HL-60 (cell line): ENCODE results near the gene ABCC2.

Source experiments
- DNase-seq, 2 experiments: peaks; one replicate each; pipeline ENCODE4 v3.0.0-alpha.2; 2010 to 2020; ENCODE audit warnings: low read depth in 1 of 2, low spot score in 1 of 2
- H3K27ac ChIP-seq: fragments of 250-450 bp; sonication (Bioruptor Pico); replicated peaks from 2 replicates; pipeline ENCODE4 v1.5.1; 2020; ENCODE audit warnings: mild to moderate bottlenecking, moderate library complexity
- H3K27me3 ChIP-seq: fragments of 250-450 bp; sonication (Bioruptor Pico); 2 replicates; pipeline ENCODE4 v1.5.1; 2021; ENCODE audit warnings: mild to moderate bottlenecking, moderate library complexity; ENCODE audit not compliant: insufficient read depth, poor library complexity, severe bottlenecking
- H3K4me3 ChIP-seq: replicated peaks from 2 replicates; pipeline ENCODE4 v1.5.1; 2011; ENCODE audit warnings: mild to moderate bottlenecking, control low read depth, low read length; ENCODE audit not compliant: insufficient read depth
- CTCF ChIP-seq: IDR thresholded peaks from one replicate; pipeline ENCODE4 v1.5.1; 2011; ENCODE audit warnings: low read length, control low read depth, inconsistent platforms; ENCODE audit not compliant: insufficient read depth
- GABPA ChIP-seq: IDR thresholded peaks from 2 replicates; pipeline ENCODE4 v1.6.1; 2012; ENCODE audit warnings: low read depth
- POLR2AphosphoS5 ChIP-seq: IDR thresholded peaks from 2 replicates; pipeline ENCODE4 v1.6.1; 2012; ENCODE audit warnings: low read depth
- SPI1 ChIP-seq: IDR thresholded peaks from 2 replicates; pipeline ENCODE4 v1.6.1; 2012; ENCODE audit warnings: low read depth, mild to moderate bottlenecking, borderline replicate concordance
- TF ChIP-seq, protein P1 (sequence below): IDR thresholded peaks from 2 replicates; pipeline ENCODE4 v1.6.1; 2012; ENCODE audit warnings: low read depth; ENCODE audit not compliant: insufficient replicate concordance

The ABCC2 gene

DNA sequence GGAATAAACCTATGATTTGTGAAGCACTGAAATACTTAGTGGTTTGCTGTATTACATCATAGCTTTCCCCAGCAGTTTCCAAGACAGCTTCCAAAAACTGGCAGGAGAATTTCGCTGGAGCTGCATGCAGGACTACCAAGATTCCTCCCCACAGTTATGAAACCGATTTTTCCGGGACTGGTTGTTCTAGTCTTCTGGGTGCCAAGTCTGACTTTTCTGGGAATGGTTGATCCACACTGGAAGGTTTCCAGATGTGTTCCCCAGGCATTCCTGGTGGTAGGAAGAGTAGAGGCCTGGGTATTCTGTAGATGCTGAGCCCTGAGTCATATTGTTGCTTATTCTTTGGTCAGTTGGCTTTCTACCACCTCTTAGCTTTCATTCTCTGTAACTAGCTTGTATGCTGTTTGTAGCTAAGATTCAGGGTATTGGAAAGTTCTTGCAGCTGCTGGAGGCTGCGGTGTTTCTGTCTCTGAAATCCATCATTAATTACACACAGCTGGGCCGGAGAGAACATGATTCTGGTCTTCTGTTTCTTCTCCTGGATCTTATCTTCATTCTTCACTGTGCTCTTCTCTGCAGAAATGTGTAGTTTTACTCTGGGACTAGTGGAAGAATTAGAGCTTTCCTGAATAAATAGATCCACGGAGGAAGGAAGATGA, 6.3 kb downstream of the ABCC2 start:
- H3K27me3 ChIP-seq, result no peaks in the 10 kb centered on the region
- no peak for DNase-seq
- H3K4me3 ChIP-seq, result no peak overlapping the region
- H3K27ac ChIP-seq, result no peak overlapping the region
- TF ChIP-seq GABPA, result no peak
- no peak for TF ChIP-seq SPI1
- no peak for TF ChIP-seq POLR2AphosphoS5
- TF ChIP-seq, protein P1, sequence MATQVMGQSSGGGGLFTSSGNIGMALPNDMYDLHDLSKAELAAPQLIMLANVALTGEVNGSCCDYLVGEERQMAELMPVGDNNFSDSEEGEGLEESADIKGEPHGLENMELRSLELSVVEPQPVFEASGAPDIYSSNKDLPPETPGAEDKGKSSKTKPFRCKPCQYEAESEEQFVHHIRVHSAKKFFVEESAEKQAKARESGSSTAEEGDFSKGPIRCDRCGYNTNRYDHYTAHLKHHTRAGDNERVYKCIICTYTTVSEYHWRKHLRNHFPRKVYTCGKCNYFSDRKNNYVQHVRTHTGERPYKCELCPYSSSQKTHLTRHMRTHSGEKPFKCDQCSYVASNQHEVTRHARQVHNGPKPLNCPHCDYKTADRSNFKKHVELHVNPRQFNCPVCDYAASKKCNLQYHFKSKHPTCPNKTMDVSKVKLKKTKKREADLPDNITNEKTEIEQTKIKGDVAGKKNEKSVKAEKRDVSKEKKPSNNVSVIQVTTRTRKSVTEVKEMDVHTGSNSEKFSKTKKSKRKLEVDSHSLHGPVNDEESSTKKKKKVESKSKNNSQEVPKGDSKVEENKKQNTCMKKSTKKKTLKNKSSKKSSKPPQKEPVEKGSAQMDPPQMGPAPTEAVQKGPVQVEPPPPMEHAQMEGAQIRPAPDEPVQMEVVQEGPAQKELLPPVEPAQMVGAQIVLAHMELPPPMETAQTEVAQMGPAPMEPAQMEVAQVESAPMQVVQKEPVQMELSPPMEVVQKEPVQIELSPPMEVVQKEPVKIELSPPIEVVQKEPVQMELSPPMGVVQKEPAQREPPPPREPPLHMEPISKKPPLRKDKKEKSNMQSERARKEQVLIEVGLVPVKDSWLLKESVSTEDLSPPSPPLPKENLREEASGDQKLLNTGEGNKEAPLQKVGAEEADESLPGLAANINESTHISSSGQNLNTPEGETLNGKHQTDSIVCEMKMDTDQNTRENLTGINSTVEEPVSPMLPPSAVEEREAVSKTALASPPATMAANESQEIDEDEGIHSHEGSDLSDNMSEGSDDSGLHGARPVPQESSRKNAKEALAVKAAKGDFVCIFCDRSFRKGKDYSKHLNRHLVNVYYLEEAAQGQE, result no peak
- TF ChIP-seq CTCF, result no peak

GRCh38 chr10:99791831-99792230, 9.4 kb downstream of the ABCC2 start:
- Histone ChIP-seq H3K4me3 (no peak overlapping the region), H3K27ac (no peak overlapping the region), H3K27me3 (no peaks in the 10 kb centered on the region)
- DNase-seq, result no peak
- no peak for TF ChIP-seq SPI1
- no peak for TF ChIP-seq CTCF
- no peak for TF ChIP-seq POLR2AphosphoS5
- TF ChIP-seq, protein P1, result no peak
- no peak for TF ChIP-seq GABPA

DNA sequence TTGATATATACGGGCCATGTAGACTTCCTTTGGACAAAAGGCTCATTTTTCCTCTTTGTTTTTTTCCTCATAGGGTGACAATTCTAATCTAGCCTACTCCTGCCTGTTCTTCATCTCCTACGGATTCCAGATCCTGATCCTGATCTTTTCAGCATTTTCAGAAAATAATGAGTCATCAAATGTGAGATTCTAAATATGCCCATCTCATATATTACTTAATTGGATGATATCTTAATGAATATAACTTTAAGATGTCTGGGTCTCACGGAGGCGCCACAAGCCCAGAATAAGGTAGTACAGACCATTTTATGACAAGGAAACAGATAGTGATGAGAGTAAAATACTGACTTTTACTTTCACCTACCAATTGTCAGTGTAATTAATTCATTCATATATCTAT, 11.4 kb downstream of the ABCC2 start:
- Histone ChIP-seq H3K27me3 (no peaks in the 10 kb centered on the region), H3K27ac (no peak overlapping the region), H3K4me3 (no peak overlapping the region)
- no peak for DNase-seq
- TF ChIP-seq, protein P1, result no peak
- TF ChIP-seq CTCF, result no peak
- no peak for TF ChIP-seq GABPA
- TF ChIP-seq SPI1, result no peak
- no peak for TF ChIP-seq POLR2AphosphoS5
